Measurements from ENCODE around the gene PPM1E. TPM values are rescaled to one million over a fixed set of nuclear protein-coding genes. Genes with fewer than 3 reads are reported as not detected.

PPM1E gene
- total and polyA plus RNA-seq, 2 of the 4 experiments (the other 2 are of a cell fraction): under 0.01 to 0.05 TPM

DNA sequence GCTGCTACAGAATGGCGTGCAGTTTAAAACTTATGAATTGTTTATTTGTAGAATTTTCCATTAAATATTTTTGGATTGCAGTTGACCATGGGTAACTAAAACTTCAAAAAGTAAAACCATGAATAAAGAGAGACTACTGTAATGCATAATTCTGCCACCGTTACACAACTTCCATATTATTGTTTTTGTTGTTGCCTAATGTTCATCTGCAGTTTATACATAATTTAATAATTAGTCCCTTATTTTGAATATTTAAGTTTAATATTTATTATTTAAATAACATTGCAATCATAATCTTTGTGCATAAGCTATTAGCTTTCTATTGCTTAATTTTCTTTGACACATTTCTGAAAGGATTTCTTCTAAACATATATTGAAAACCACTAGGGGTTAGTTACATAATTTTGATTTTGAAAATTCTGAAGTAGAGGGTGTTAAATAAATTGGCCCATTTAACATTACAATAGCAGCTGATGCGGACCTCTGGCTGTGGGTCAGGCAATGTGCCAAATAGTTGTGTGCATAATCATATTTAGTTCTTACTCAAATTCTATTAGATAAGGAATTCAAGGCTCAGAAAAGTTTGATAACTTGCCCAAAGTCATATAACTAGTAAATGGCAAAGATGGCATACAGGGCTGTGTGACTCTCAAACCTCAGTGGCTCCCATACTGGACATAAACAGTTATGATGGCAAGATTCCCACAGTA, 31.1 kb downstream of the PPM1E start:
- POLR2A ChIA-PET (ENCODE audit: unreplicated experiment): no interaction called here

More for the DNA sequence above, 31.1 kb downstream of the PPM1E start:
- intact Hi-C loops (cut with micrococcal nuclease): loop anchor here (2.0 to 10.0 kb wide), 2 partner anchors 214 to 272 kb away; partner anchors contain the start of gene MTMR4
- peak; percentile 32 for ATAC-seq (ENCODE audit: low read depth)
- TF ChIP-seq CHD1 (IDR thresholded peaks at IDR 0.05; ENCODE audit: low read depth, low read length): no peak
- TF ChIP-seq, protein P1, sequence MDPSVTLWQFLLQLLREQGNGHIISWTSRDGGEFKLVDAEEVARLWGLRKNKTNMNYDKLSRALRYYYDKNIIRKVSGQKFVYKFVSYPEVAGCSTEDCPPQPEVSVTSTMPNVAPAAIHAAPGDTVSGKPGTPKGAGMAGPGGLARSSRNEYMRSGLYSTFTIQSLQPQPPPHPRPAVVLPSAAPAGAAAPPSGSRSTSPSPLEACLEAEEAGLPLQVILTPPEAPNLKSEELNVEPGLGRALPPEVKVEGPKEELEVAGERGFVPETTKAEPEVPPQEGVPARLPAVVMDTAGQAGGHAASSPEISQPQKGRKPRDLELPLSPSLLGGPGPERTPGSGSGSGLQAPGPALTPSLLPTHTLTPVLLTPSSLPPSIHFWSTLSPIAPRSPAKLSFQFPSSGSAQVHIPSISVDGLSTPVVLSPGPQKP (IDR thresholded peaks at IDR 0.05; ENCODE audit: borderline replicate concordance, low read depth, low read length): no peak
- no peak for TF ChIP-seq RAD21 (IDR thresholded peaks at IDR 0.05; ENCODE audit: low read length)
- TF ChIP-seq SMC3 (IDR thresholded peaks at IDR 0.05; ENCODE audit: low read depth, low read length): no peak
- TF ChIP-seq, protein P2, sequence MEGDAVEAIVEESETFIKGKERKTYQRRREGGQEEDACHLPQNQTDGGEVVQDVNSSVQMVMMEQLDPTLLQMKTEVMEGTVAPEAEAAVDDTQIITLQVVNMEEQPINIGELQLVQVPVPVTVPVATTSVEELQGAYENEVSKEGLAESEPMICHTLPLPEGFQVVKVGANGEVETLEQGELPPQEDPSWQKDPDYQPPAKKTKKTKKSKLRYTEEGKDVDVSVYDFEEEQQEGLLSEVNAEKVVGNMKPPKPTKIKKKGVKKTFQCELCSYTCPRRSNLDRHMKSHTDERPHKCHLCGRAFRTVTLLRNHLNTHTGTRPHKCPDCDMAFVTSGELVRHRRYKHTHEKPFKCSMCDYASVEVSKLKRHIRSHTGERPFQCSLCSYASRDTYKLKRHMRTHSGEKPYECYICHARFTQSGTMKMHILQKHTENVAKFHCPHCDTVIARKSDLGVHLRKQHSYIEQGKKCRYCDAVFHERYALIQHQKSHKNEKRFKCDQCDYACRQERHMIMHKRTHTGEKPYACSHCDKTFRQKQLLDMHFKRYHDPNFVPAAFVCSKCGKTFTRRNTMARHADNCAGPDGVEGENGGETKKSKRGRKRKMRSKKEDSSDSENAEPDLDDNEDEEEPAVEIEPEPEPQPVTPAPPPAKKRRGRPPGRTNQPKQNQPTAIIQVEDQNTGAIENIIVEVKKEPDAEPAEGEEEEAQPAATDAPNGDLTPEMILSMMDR (conservative IDR thresholded peaks at IDR 0.05; ENCODE audit: low read depth, low read length): no peak
- no peak for TF ChIP-seq FOS (IDR thresholded peaks at IDR 0.05; ENCODE audit: low read depth, low read length)
- no peak for TF ChIP-seq MAFK (IDR thresholded peaks at IDR 0.05; ENCODE audit: low read depth, low read length)
- no peak for TF ChIP-seq MAZ (IDR thresholded peaks at IDR 0.05; ENCODE audit: borderline replicate concordance, low read depth, low read length)
- no peak for TF ChIP-seq POLR2A (IDR thresholded peaks at IDR 0.05; ENCODE audit: low read depth, low read length)
- TF ChIP-seq NFE2L2 (IDR thresholded peaks at IDR 0.05; ENCODE audit: low read depth, low read length): no peak
- TF ChIP-seq MXI1 (IDR thresholded peaks at IDR 0.05; ENCODE audit: borderline replicate concordance, low read depth, low read length): no peak
- no peak for TF ChIP-seq BHLHE40 (IDR thresholded peaks at IDR 0.05; ENCODE audit: low read depth, low read length)
- Histone ChIP-seq H3K4ac (ENCODE audit: low read depth, low read length) (peak overlapping the region; percentile 73; the same call in 1 of the 2 replicates), H3K56ac (ENCODE audit: extremely low read depth, insufficient read depth, low read length) (no peak overlapping the region), H2BK120ac (ENCODE audit: low read depth, low read length) (peak overlapping the region; percentile 36; the same call in 1 of the 2 replicates), H2BK5ac (ENCODE audit: low read depth, low read length, poor library complexity, severe bottlenecking) (no peak overlapping the region), H3K36me3 (ENCODE audit: control insufficient read depth, insufficient read depth, low read length) (no peaks in the 10 kb centered on the region), H4K8ac (ENCODE audit: low read depth in 2 of 2, low read length in 2 of 2) (no peak overlapping the region), H2AFZ (replicated peaks; ENCODE audit: low read length, poor library complexity) (no peak overlapping the region), H3K9me1 (ENCODE audit: insufficient read depth, low read length) (no peaks in the 10 kb centered on the region), H4K20me1 (ENCODE audit: insufficient read depth, low read length) (no peaks in the 10 kb centered on the region), H2BK15ac (ENCODE audit: low read depth, low read length) (peak overlapping the region; percentile 39; the same call in 1 of the 3 replicates), H3K79me1 (ENCODE audit: low read depth in 1 of 2, low read length in 2 of 2) (no peaks in the 10 kb centered on the region), H3K27me3 (ENCODE audit: control insufficient read depth, insufficient read depth, low read length) (peaks cover 3% of the 10 kb centered on the region; the same call in 1 of the 2 replicates), H3K23ac (ENCODE audit: low read depth, low read length) (no peak overlapping the region), H3K14ac (replicated peaks; ENCODE audit: low read depth, low read length) (no peak overlapping the region), H2AK5ac (ENCODE audit: low read depth, low read length) (no peak overlapping the region), H4K5ac (ENCODE audit: low read depth, low read length) (no peak overlapping the region), H3K9ac (ENCODE audit: low read depth, low read length) (no peak overlapping the region), H3K18ac (ENCODE audit: low read depth, low read length) (no peak overlapping the region), H2AK9ac (replicated peaks; ENCODE audit: low read depth, low read length, poor library complexity) (no peak overlapping the region), H3K9me3 (ENCODE audit: control insufficient read depth, insufficient read depth, low read length) (no peaks in the 10 kb centered on the region), H4K91ac (ENCODE audit: insufficient read depth, low read depth, low read length) (peak overlapping the region; percentile 50; the same call in 1 of the 2 replicates), H2BK20ac (ENCODE audit: low read depth, low read length) (peak overlapping the region; percentile 60), H3K27ac (ENCODE audit: insufficient read depth, low read length) (peak overlapping the region; percentile 8; the same call in 1 of the 2 replicates), H3K4me2 (ENCODE audit: low read depth, low read length) (no peak overlapping the region), H3K4me1 (ENCODE audit: control insufficient read depth, insufficient read depth, low read length) (no peaks in the 10 kb centered on the region), H3K4me3 (ENCODE audit: insufficient read depth, low read depth, low read length) (no peak overlapping the region)
- DNase-seq: peak; percentile 87
- dilution Hi-C loops (cut with HindIII; ENCODE audit: low sequenced_read_pairs, unreplicated experiment): no loop called here
- no CpG with 5 or more reads among the region's 3 CpGs for WGBS, 2 experiments (ENCODE audit: extremely low coverage in 2 of 2, insufficient read length in 1 of 2)
- in situ Hi-C loops (cut with MboI; ENCODE audit: low sequenced_read_pairs): no loop called here
- CTCF ChIA-PET: no interaction called here
- BruUV-seq (replicated peaks): no TSS peak

All from IMR-90 (cell line).